ENCODE results near the gene RASGRF1. TPM values are rescaled to one million over a fixed set of nuclear protein-coding genes. Genes with fewer than 3 reads are reported as not detected.

RASGRF1 gene
- total RNA-seq, 4 donors from 2014 or later = 5.4 to 73.4 TPM; not detected in 2

GRCh38 chr15:78985859-78986475 is 104.6 kb downstream of the RASGRF1 start:
- no peaks in the 10 kb centered on the region for H3K36me3 ChIP-seq
- H3K4me3 ChIP-seq = no peak overlapping the region
- TF ChIP-seq CTCF (IDR thresholded peaks at IDR 0.05) = no peak
- no peak for TF ChIP-seq POLR2A (IDR thresholded peaks at IDR 0.05)
- peaks cover 0 to 4% (median 0%) of the 10 kb centered on the region in 4 donors for H3K4me1 ChIP-seq
- no peaks in the 10 kb centered on the region for H3K9me3 ChIP-seq
- no peak for DNase-seq
- no peak overlapping the region for H3K27ac ChIP-seq
- no peaks in the 10 kb centered on the region for H3K27me3 ChIP-seq

- TF ChIP-seq POLR2A (IDR thresholded peaks at IDR 0.05) = no peak
- no peak for TF ChIP-seq CTCF (IDR thresholded peaks at IDR 0.05)
- H3K27ac ChIP-seq = no peak overlapping the region
- no peak for DNase-seq
- peaks cover 0 to 6% (median 1%) of the 10 kb centered on the region in 4 donors for H3K4me1 ChIP-seq
- H3K36me3 ChIP-seq = no peaks in the 10 kb centered on the region
- no peak overlapping the region for H3K4me3 ChIP-seq
- H3K9me3 ChIP-seq = no peaks in the 10 kb centered on the region
- H3K27me3 ChIP-seq = no peaks in the 10 kb centered on the region
Observed at GRCh38 chr15:78984041-78984440, 106.5 kb downstream of the RASGRF1 start.

- TF ChIP-seq POLR2A (IDR thresholded peaks at IDR 0.05) (no peak), CTCF (IDR thresholded peaks at IDR 0.05) (no peak)
Observed at GRCh38 chr15:78983146-78983918, 107.2 kb downstream of the RASGRF1 start.

GRCh38 chr15:78982736-78983135 is 107.8 kb downstream of the RASGRF1 start:
- TF ChIP-seq CTCF (IDR thresholded peaks at IDR 0.05) = no peak
- no peak for TF ChIP-seq POLR2A (IDR thresholded peaks at IDR 0.05)
- Histone ChIP-seq H3K4me1 (peaks cover 0 to 12% (median 0%) of the 10 kb centered on the region in 4 donors), H3K27me3 (no peaks in the 10 kb centered on the region), H3K27ac (no peak overlapping the region), H3K9me3 (no peaks in the 10 kb centered on the region), H3K4me3 (no peak overlapping the region), H3K36me3 (no peaks in the 10 kb centered on the region)
- DNase-seq = no peak

More at GRCh38 chr15:78983146-78983918, 107.2 kb downstream of the RASGRF1 start:
- no peak overlapping the region for H3K4me3 ChIP-seq
- H3K27ac ChIP-seq = no peak overlapping the region
- no peaks in the 10 kb centered on the region for H3K36me3 ChIP-seq
- no peaks in the 10 kb centered on the region for H3K9me3 ChIP-seq
- peaks cover 0 to 10% (median 0%) of the 10 kb centered on the region in 4 donors for H3K4me1 ChIP-seq
- H3K27me3 ChIP-seq = no peaks in the 10 kb centered on the region
- no peak for DNase-seq

- TF ChIP-seq POLR2A (IDR thresholded peaks at IDR 0.05) = no peak
- TF ChIP-seq CTCF (IDR thresholded peaks at IDR 0.05) = no peak
- DNase-seq = no peak
- H3K27ac ChIP-seq = no peak overlapping the region
- no peaks in the 10 kb centered on the region for H3K36me3 ChIP-seq
- no peaks in the 10 kb centered on the region for H3K9me3 ChIP-seq
- no peak overlapping the region for H3K4me3 ChIP-seq
- H3K27me3 ChIP-seq = no peaks in the 10 kb centered on the region
- H3K4me1 ChIP-seq = peaks cover 0 to 19% (median 0%) of the 10 kb centered on the region in 4 donors
Observed at GRCh38 chr15:78981532-78982313, 108.9 kb downstream of the RASGRF1 start.
